Measurements from ENCODE around the gene SIN3A.
"Not testable (repeated sequence)": the region's sequence is repeated elsewhere in the genome, so short reads cannot be mapped to it uniquely, and the experiment has no call there.

SIN3A gene

GRCh38 chr15:75357976-75358673 is 93.4 kb downstream of the SIN3A start:
- DNase-seq (no peak), ATAC-seq (no peak)
- no peak overlapping the region for H3K27ac Mint-ChIP-seq
- no peak overlapping the region for H3K4me3 Mint-ChIP-seq
- H3K9me3 Mint-ChIP-seq = no peaks in the 10 kb centered on the region
- H3K4me1 Mint-ChIP-seq = no peaks in the 10 kb centered on the region
- no peaks in the 10 kb centered on the region for H3K27me3 Mint-ChIP-seq

GRCh38 chr15:75356517-75356916 is 95.0 kb downstream of the SIN3A start:
- Mint-ChIP-seq H3K9me3 (no peaks in the 10 kb centered on the region), H3K27me3 (no peaks in the 10 kb centered on the region), H3K4me1 (no peaks in the 10 kb centered on the region), H3K27ac (no peak overlapping the region), H3K4me3 (no peak overlapping the region)
- DNase-seq = no peak
- ATAC-seq = no peak

- no peak for ATAC-seq
- no peak overlapping the region for H3K27ac Mint-ChIP-seq
Observed at GRCh38 chr15:75356006-75356405, 95.5 kb downstream of the SIN3A start.

GRCh38 chr15:75355369-75355768 is 96.1 kb downstream of the SIN3A start:
- H3K27me3 Mint-ChIP-seq = no peaks in the 10 kb centered on the region
- ATAC-seq = no peak
- peaks cover 8% of the 10 kb centered on the region for H3K4me1 Mint-ChIP-seq
- peaks cover 6 to 7% of the 10 kb centered on the region in 2 donors for H3K9me3 Mint-ChIP-seq
- H3K27ac Mint-ChIP-seq = no peak overlapping the region
- no peak for DNase-seq
- no peak overlapping the region for H3K4me3 Mint-ChIP-seq

More at GRCh38 chr15:75356006-75356405, 95.5 kb downstream of the SIN3A start:
- Mint-ChIP-seq H3K4me3 (no peak overlapping the region), H3K4me1 (peaks cover 1% of the 10 kb centered on the region), H3K27me3 (no peaks in the 10 kb centered on the region), H3K9me3 (peaks cover 0 to under 1% of the 10 kb centered on the region in 2 donors)
- no peak for DNase-seq

GRCh38 chr15:75354454-75354853 is 97.0 kb downstream of the SIN3A start:
- DNase-seq (no peak), ATAC-seq (no peak)
- peaks cover 17% of the 10 kb centered on the region for H3K4me1 Mint-ChIP-seq
- no peak overlapping the region for H3K4me3 Mint-ChIP-seq
- H3K27ac Mint-ChIP-seq = no peak overlapping the region
- peaks cover 14 to 16% of the 10 kb centered on the region in 2 donors for H3K9me3 Mint-ChIP-seq
- H3K27me3 Mint-ChIP-seq = no peaks in the 10 kb centered on the region

GRCh38 chr15:75353604-75354003 is 97.9 kb downstream of the SIN3A start:
- peaks cover 25% of the 10 kb centered on the region for H3K4me1 Mint-ChIP-seq
- no peak overlapping the region for H3K27ac Mint-ChIP-seq
- no peaks in the 10 kb centered on the region for H3K27me3 Mint-ChIP-seq
- no peak overlapping the region for H3K4me3 Mint-ChIP-seq
- DNase-seq (no peak), ATAC-seq (no peak)
- peaks cover 14 to 22% of the 10 kb centered on the region in 2 donors for H3K9me3 Mint-ChIP-seq

- Mint-ChIP-seq H3K4me3 (no peak overlapping the region), H3K27ac (no peak overlapping the region), H3K4me1 (peaks cover 35% of the 10 kb centered on the region), H3K27me3 (no peaks in the 10 kb centered on the region), H3K9me3 (peaks cover 14 to 26% of the 10 kb centered on the region in 2 donors)
- no peak for DNase-seq
- ATAC-seq = no peak
Observed at GRCh38 chr15:75352186-75353080, 99.1 kb downstream of the SIN3A start.

GRCh38 chr15:75350601-75351361 is 100.7 kb downstream of the SIN3A start:
- Mint-ChIP-seq H3K9me3 (peaks cover 14 to 26% of the 10 kb centered on the region in 2 donors), H3K4me1 (peaks cover 44% of the 10 kb centered on the region), H3K27ac (no peak overlapping the region), H3K27me3 (no peaks in the 10 kb centered on the region), H3K4me3 (no peak overlapping the region)
- DNase-seq (no peak), ATAC-seq (no peak)

GRCh38 chr15:75349851-75350588 is 101.5 kb downstream of the SIN3A start:
- Mint-ChIP-seq H3K9me3 (peaks cover 14 to 26% of the 10 kb centered on the region in 2 donors), H3K4me1 (peaks cover 44% of the 10 kb centered on the region), H3K4me3 (peak overlapping the region in 1 of 2 donors; percentile 45), H3K27ac (peak overlapping the region; percentile 86 to 96), H3K27me3 (no peaks in the 10 kb centered on the region)
- peak; percentile 65 to 92 for DNase-seq
- peak; percentile 95 for ATAC-seq

- H3K27me3 Mint-ChIP-seq, H3K27ac Mint-ChIP-seq, ATAC-seq, DNase-seq: not testable (repeated sequence)
- H3K4me3 Mint-ChIP-seq = peak overlapping the region; percentile 19 to 76
- H3K9me3 Mint-ChIP-seq = peaks cover 14 to 26% of the 10 kb centered on the region in 2 donors
- peaks cover 44% of the 10 kb centered on the region for H3K4me1 Mint-ChIP-seq
Observed at GRCh38 chr15:75349351-75349669, 102.2 kb downstream of the SIN3A start.

- Mint-ChIP-seq H3K4me3 (peak overlapping the region; percentile 63 to 76), H3K9me3 (peaks cover 14 to 26% of the 10 kb centered on the region in 2 donors)
- no peak for ATAC-seq
Observed at GRCh38 chr15:75348562-75349350, 102.7 kb downstream of the SIN3A start.

GRCh38 chr15:75348034-75348561 is 103.4 kb downstream of the SIN3A start:
- Mint-ChIP-seq H3K27me3 (no peaks in the 10 kb centered on the region), H3K9me3 (peaks cover 14 to 26% of the 10 kb centered on the region in 2 donors), H3K4me3 (peak overlapping the region; percentile 82 to 95), H3K27ac (no peak overlapping the region), H3K4me1 (peaks cover 44% of the 10 kb centered on the region)
- no peak for DNase-seq
- ATAC-seq = no peak

More at GRCh38 chr15:75348562-75349350, 102.7 kb downstream of the SIN3A start:
- Mint-ChIP-seq H3K4me1 (peaks cover 44% of the 10 kb centered on the region), H3K27me3 (no peaks in the 10 kb centered on the region), H3K27ac (no peak overlapping the region)
- no peak for DNase-seq

GRCh38 chr15:75347222-75348033 is 104.1 kb downstream of the SIN3A start:
- ATAC-seq (peak; percentile 69), DNase-seq (peak; percentile 53 to 68)
- Mint-ChIP-seq H3K27ac (peak overlapping the region in 1 of 2 donors; percentile 65), H3K27me3 (no peaks in the 10 kb centered on the region), H3K4me1 (peaks cover 44% of the 10 kb centered on the region), H3K4me3 (peak overlapping the region; percentile 82 to 95), H3K9me3 (peaks cover 14 to 26% of the 10 kb centered on the region in 2 donors)
